Activated naive CD4-positive, alpha-beta T cell treated with anti-CD3 and anti-CD28 coated beads for 36 hours (primary cell): ENCODE results near the gene CORO1A. TPM values are rescaled to one million over a fixed set of nuclear protein-coding genes. Genes with fewer than 3 reads are reported as not detected.
"Not testable (repeated sequence)": the region's sequence is repeated elsewhere in the genome, so short reads cannot be mapped to it uniquely, and the experiment has no call there.

Experiments used
- CTCF ChIA-PET: fragments of 350-600 bp; sonication (Branson Sonifier 250); formaldehyde crosslinking; loops from one replicate; lab custom pipeline; 2021; ENCODE audit warnings: antibody characterized with exemption; lab: Charles Lee
- DNase-seq: peaks from one replicate; pipeline ENCODE4 v3.0.0-alpha.2; 2020
- H3K27ac Mint-ChIP-seq: one replicate; pipeline ENCODE4 v1.8.0; 2021; ENCODE audit warnings: mild to moderate bottlenecking, mixed read lengths
- H3K27me3 Mint-ChIP-seq: one replicate; pipeline ENCODE4 v1.8.0; 2021; ENCODE audit warnings: low read depth, mixed read lengths
- H3K36me3 Mint-ChIP-seq: one replicate; pipeline ENCODE4 v1.8.0; 2021; ENCODE audit warnings: low read depth, mixed read lengths
- H3K4me1 Mint-ChIP-seq: one replicate; pipeline ENCODE4 v1.8.0; 2021; ENCODE audit warnings: low read depth, mixed read lengths
- H3K4me3 Mint-ChIP-seq: one replicate; pipeline ENCODE4 v1.8.0; 2021; ENCODE audit warnings: mild to moderate bottlenecking, moderate library complexity, mixed read lengths
- H3K9me3 Mint-ChIP-seq: one replicate; pipeline ENCODE4 v1.8.0; 2021; ENCODE audit warnings: mixed read lengths
- intact Hi-C: fragments of 100-400 bp; cut with micrococcal nuclease; formaldehyde crosslinking; loops from one replicate; pipeline ENCODE4 v1.15.1; 2023
- total RNA-seq, 2 experiments: library from RNA; stranded (reverse); gene quantifications; one replicate each; pipeline ENCODE4 v1.2.3, GENCODE V29; 2021

CORO1A gene
- total RNA-seq, 2 experiments from 2014 or later: 855 to 866 TPM

- intact Hi-C loops: no loop called here
- peaks cover 11% of the 10 kb centered on the region for H3K36me3 Mint-ChIP-seq
- CTCF ChIA-PET: interaction anchor here (0.6 to 2.1 kb wide), 2 partner anchors 48 to 68 kb away, joined by 3 to 6 read pairs; partner anchors contain the start of gene GDPD3
- no peaks in the 10 kb centered on the region for H3K27me3 Mint-ChIP-seq
- no peak overlapping the region for H3K4me3 Mint-ChIP-seq
- DNase-seq: no peak
- peaks cover 6% of the 10 kb centered on the region for H3K4me1 Mint-ChIP-seq
- no peak overlapping the region for H3K27ac Mint-ChIP-seq
- no peaks in the 10 kb centered on the region for H3K9me3 Mint-ChIP-seq
Measured at GRCh38 chr16:30179931-30180330, 3.5 kb upstream of the CORO1A start.

- CTCF ChIA-PET: interaction anchor here (0.6 kb wide), 1 partner anchor 49 kb away, joined by 3 read pairs; no protein-coding TSS in a partner anchor
- Mint-ChIP-seq H3K4me1 (peaks cover 6% of the 10 kb centered on the region), H3K36me3 (peaks cover 19% of the 10 kb centered on the region), H3K4me3 (no peak overlapping the region), H3K27me3 (no peaks in the 10 kb centered on the region), H3K27ac (peak overlapping the region; percentile 20), H3K9me3 (no peaks in the 10 kb centered on the region)
- intact Hi-C loops: no loop called here
- DNase-seq: no peak
Measured at GRCh38 chr16:30180741-30181140, 2.7 kb upstream of the CORO1A start.

- Mint-ChIP-seq H3K27ac (peak overlapping the region; percentile 100), H3K4me1 (peaks cover 22% of the 10 kb centered on the region), H3K36me3 (peaks cover 43% of the 10 kb centered on the region), H3K9me3 (no peaks in the 10 kb centered on the region), H3K4me3 (peak overlapping the region; percentile 100), H3K27me3 (no peaks in the 10 kb centered on the region)
- peak; percentile 90 for DNase-seq
- CTCF ChIA-PET: interaction anchor here (0.7 to 2.1 kb wide), 4 partner anchors 41 to 225 kb away, joined by 3 to 10 read pairs (median 6); partner anchors contain the start of gene TBX6
- intact Hi-C loops: no loop called here
Measured at GRCh38 chr16:30184096-30184890, 891 bp downstream of the CORO1A start.

GRCh38 chr16:30184891-30185682, 1.7 kb downstream of the CORO1A start:
- H3K9me3 Mint-ChIP-seq: no peaks in the 10 kb centered on the region
- intact Hi-C loops: no loop called here
- peak overlapping the region; percentile 100 for H3K4me3 Mint-ChIP-seq
- H3K27ac Mint-ChIP-seq: peak overlapping the region; percentile 100
- DNase-seq: no peak
- CTCF ChIA-PET: interaction anchor here (1.5 to 2.1 kb wide), 4 partner anchors 42 to 224 kb away, joined by 3 to 16 read pairs (median 9); partner anchors contain the start of gene TBX6
- peaks cover 43% of the 10 kb centered on the region for H3K36me3 Mint-ChIP-seq
- H3K27me3 Mint-ChIP-seq: no peaks in the 10 kb centered on the region
- peaks cover 22% of the 10 kb centered on the region for H3K4me1 Mint-ChIP-seq

GRCh38 chr16:30185683-30186421, 2.5 kb downstream of the CORO1A start:
- H3K27ac Mint-ChIP-seq: peak overlapping the region; percentile 100
- CTCF ChIA-PET: interaction anchor here (0.6 to 2.1 kb wide), 5 partner anchors 43 to 429 kb away, joined by 3 to 16 read pairs (median 8); partner anchors contain the start of gene TBX6
- peaks cover 22% of the 10 kb centered on the region for H3K4me1 Mint-ChIP-seq
- peak; percentile 93 for DNase-seq
- no peaks in the 10 kb centered on the region for H3K9me3 Mint-ChIP-seq
- H3K27me3 Mint-ChIP-seq: no peaks in the 10 kb centered on the region
- peak overlapping the region; percentile 100 for H3K4me3 Mint-ChIP-seq
- intact Hi-C loops: no loop called here
- peaks cover 43% of the 10 kb centered on the region for H3K36me3 Mint-ChIP-seq

- peaks cover 22% of the 10 kb centered on the region for H3K4me1 Mint-ChIP-seq
- H3K27ac Mint-ChIP-seq: peak overlapping the region; percentile 100
- CTCF ChIA-PET: interaction anchor here (0.6 to 2.1 kb wide), 4 partner anchors 44 to 429 kb away, joined by 3 to 16 read pairs (median 9); partner anchors contain the start of gene TBX6
- H3K27me3 Mint-ChIP-seq: no peaks in the 10 kb centered on the region
- intact Hi-C loops: no loop called here
- peak overlapping the region; percentile 100 for H3K4me3 Mint-ChIP-seq
- no peak for DNase-seq
- no peaks in the 10 kb centered on the region for H3K9me3 Mint-ChIP-seq
- peaks cover 43% of the 10 kb centered on the region for H3K36me3 Mint-ChIP-seq
Measured at GRCh38 chr16:30186444-30186781, 3.0 kb downstream of the CORO1A start.

GRCh38 chr16:30186782-30187555, 3.6 kb downstream of the CORO1A start:
- Mint-ChIP-seq H3K4me1 (peaks cover 21% of the 10 kb centered on the region), H3K27ac (peak overlapping the region; percentile 100), H3K27me3 (no peaks in the 10 kb centered on the region), H3K36me3 (peaks cover 43% of the 10 kb centered on the region), H3K4me3 (peak overlapping the region; percentile 100), H3K9me3 (no peaks in the 10 kb centered on the region)
- CTCF ChIA-PET: interaction anchor here (0.6 to 1.4 kb wide), 2 partner anchors 95 to 430 kb away, joined by 3 to 4 read pairs; partner anchors contain the start of gene TBX6
- intact Hi-C loops: no loop called here
- DNase-seq: peak; percentile 87

- Mint-ChIP-seq H3K27ac (peak overlapping the region; percentile 100), H3K4me3 (peak overlapping the region; percentile 100), H3K9me3 (no peaks in the 10 kb centered on the region), H3K36me3 (peaks cover 43% of the 10 kb centered on the region), H3K27me3 (no peaks in the 10 kb centered on the region), H3K4me1 (peaks cover 16% of the 10 kb centered on the region)
- no peak for DNase-seq
- CTCF ChIA-PET: interaction anchor here (0.6 to 1.4 kb wide), 2 partner anchors 72 to 96 kb away, joined by 4 read pairs; partner anchors contain the start of gene TBX6
- intact Hi-C loops: no loop called here
Measured at GRCh38 chr16:30187556-30187865, 4.1 kb downstream of the CORO1A start.

GRCh38 chr16:30187971-30188561, 4.7 kb downstream of the CORO1A start:
- Mint-ChIP-seq H3K27ac (peak overlapping the region; percentile 72), H3K4me1 (peaks cover 16% of the 10 kb centered on the region), H3K27me3 (no peaks in the 10 kb centered on the region), H3K4me3 (peak overlapping the region; percentile 18), H3K36me3 (peaks cover 43% of the 10 kb centered on the region), H3K9me3 (no peaks in the 10 kb centered on the region)
- intact Hi-C loops: no loop called here
- CTCF ChIA-PET: interaction anchor here (0.6 to 1.4 kb wide), 2 partner anchors 72 to 96 kb away, joined by 4 read pairs; partner anchors contain the start of gene TBX6
- DNase-seq: no peak

GRCh38 chr16:30191158-30191557, 7.8 kb downstream of the CORO1A start:
- H3K36me3 Mint-ChIP-seq: peaks cover 19% of the 10 kb centered on the region
- H3K4me1 Mint-ChIP-seq: peaks cover 16% of the 10 kb centered on the region
- H3K27me3 Mint-ChIP-seq, CTCF ChIA-PET, H3K9me3 Mint-ChIP-seq, H3K4me3 Mint-ChIP-seq, intact Hi-C loops, H3K27ac Mint-ChIP-seq: not testable (repeated sequence)
- peak; percentile 2 for DNase-seq

- CTCF ChIA-PET, H3K4me3 Mint-ChIP-seq, intact Hi-C loops, H3K27ac Mint-ChIP-seq, DNase-seq, H3K4me1 Mint-ChIP-seq, H3K36me3 Mint-ChIP-seq, H3K9me3 Mint-ChIP-seq, H3K27me3 Mint-ChIP-seq: not testable (repeated sequence)
Measured at GRCh38 chr16:30193098-30193497, 9.7 kb downstream of the CORO1A start.
